OCI-LY3 (cell line): ENCODE data around the gene HEXIM2.
A peak's percentile ranks its signal among the peaks of the same experiment; 100 is the strongest.

Experiments
- H2AFZ ChIP-seq: fragments of 200-600, 300-600 bp; shearing (Covaris generic); 2 replicates; pipeline ENCODE4 v1.6.0; 2014; ENCODE audit warnings: antibody characterized with exemption, low read depth, low read length
- H3K27ac ChIP-seq: fragments of 200-600, 300-600 bp; sonication (generic); 2 replicates; pipeline ENCODE4 v1.5.1; 2014; ENCODE audit warnings: mild to moderate bottlenecking, low read length, moderate library complexity, mixed read lengths
- H3K27me3 ChIP-seq: fragments of 200-600, 300-600 bp; sonication (generic); 2 replicates; pipeline ENCODE4 v1.6.1; 2014; ENCODE audit warnings: low read depth, low read length, mixed read lengths
- H3K36me3 ChIP-seq: fragments of 200-600, 300-600 bp; sonication (generic); replicated peaks from 2 replicates; pipeline ENCODE3; 2014; ENCODE audit warnings: low read depth, low read length, mixed read lengths
- H3K4me1 ChIP-seq: fragments of 300-600, 200-600 bp; sonication (generic); 2 replicates; pipeline ENCODE4 v1.6.1; 2014; ENCODE audit warnings: low read length, mixed read lengths
- H3K4me2 ChIP-seq: fragments of 200-600, 300-600 bp; sonication (generic); 2 replicates; pipeline ENCODE4 v1.6.1; 2014; ENCODE audit warnings: low read length, mixed read lengths
- H3K4me3 ChIP-seq: fragments of 300-600, 200-600 bp; sonication (generic); 2 replicates; pipeline ENCODE4 v1.5.1; 2014; ENCODE audit warnings: antibody characterized with exemption, mild to moderate bottlenecking, low read length, moderate library complexity
- H3K79me2 ChIP-seq: fragments of 300-600, 200-600 bp; shearing (Covaris generic); 2 replicates; pipeline ENCODE4 v1.6.1; 2014; ENCODE audit warnings: mild to moderate bottlenecking, low read length, mixed read lengths
- H3K9ac ChIP-seq: fragments of 300-600, 200-600 bp; shearing (Covaris generic); 2 replicates; pipeline ENCODE4 v1.6.0; 2014; ENCODE audit warnings: mild to moderate bottlenecking, low read length, moderate library complexity
- H3K9me3 ChIP-seq: fragments of 200-600, 300-600 bp; shearing (Covaris generic); 2 replicates; pipeline ENCODE4 v1.6.1; 2014; ENCODE audit warnings: low read length, mixed read lengths; ENCODE audit not compliant: insufficient read depth
- H4K20me1 ChIP-seq: fragments of 200-600, 300-600 bp; sonication (generic); 2 replicates; pipeline ENCODE4 v1.6.1; 2016; ENCODE audit warnings: low read length, mixed read lengths; ENCODE audit not compliant: insufficient read depth
- CTCF ChIP-seq: fragments of 200-600, 300-600 bp; sonication (generic); IDR thresholded peaks from 2 replicates; pipeline ENCODE4 v1.5.1; 2014; ENCODE audit warnings: antibody characterized with exemption, low read length, low read depth
- EZH2phosphoT487 ChIP-seq: fragments of 200-600 bp; shearing (Covaris generic); IDR thresholded peaks from 2 replicates; pipeline ENCODE4 v1.6.1; 2018; ENCODE audit warnings: antibody characterized with exemption, mixed run types, low read depth

Gene HEXIM2

GRCh38 chr17:45143767-45144198 lies 17.9 kb upstream of the HEXIM2 start:
- TF ChIP-seq EZH2phosphoT487 (no peak), CTCF (no peak)
- Histone ChIP-seq H3K36me3 (no peaks in the 10 kb centered on the region), H3K27me3 (no peaks in the 10 kb centered on the region), H3K9me3 (no peaks in the 10 kb centered on the region), H4K20me1 (no peaks in the 10 kb centered on the region), H3K4me2 (no peak overlapping the region), H3K79me2 (peaks cover 9% of the 10 kb centered on the region), H2AFZ (no peak overlapping the region), H3K27ac (no peak overlapping the region), H3K9ac (no peak overlapping the region), H3K4me3 (no peak overlapping the region), H3K4me1 (peaks cover 7% of the 10 kb centered on the region)

- H3K4me1 ChIP-seq: peaks cover 7% of the 10 kb centered on the region
- H2AFZ ChIP-seq: no peak overlapping the region
- no peaks in the 10 kb centered on the region for H3K36me3 ChIP-seq
- H3K4me3 ChIP-seq: no peak overlapping the region
- TF ChIP-seq CTCF (no peak), EZH2phosphoT487 (no peak)
- H3K9ac ChIP-seq: no peak overlapping the region
- peaks cover 12% of the 10 kb centered on the region for H3K79me2 ChIP-seq
- H3K9me3 ChIP-seq: no peaks in the 10 kb centered on the region
- H3K4me2 ChIP-seq: no peak overlapping the region
- no peaks in the 10 kb centered on the region for H4K20me1 ChIP-seq
- H3K27me3 ChIP-seq: no peaks in the 10 kb centered on the region
- H3K27ac ChIP-seq: no peak overlapping the region
Observed at GRCh38 chr17:45144199-45145034, 17.3 kb upstream of the HEXIM2 start.

- Histone ChIP-seq H3K27me3 (no peaks in the 10 kb centered on the region), H3K4me3 (no peak overlapping the region), H2AFZ (no peak overlapping the region), H3K4me1 (peaks cover 7% of the 10 kb centered on the region), H4K20me1 (no peaks in the 10 kb centered on the region), H3K79me2 (peaks cover 18% of the 10 kb centered on the region), H3K9ac (no peak overlapping the region), H3K27ac (no peak overlapping the region), H3K36me3 (no peaks in the 10 kb centered on the region), H3K4me2 (no peak overlapping the region), H3K9me3 (no peaks in the 10 kb centered on the region)
- no peak for TF ChIP-seq EZH2phosphoT487
- no peak for TF ChIP-seq CTCF
Observed at GRCh38 chr17:45145035-45145389, 16.7 kb upstream of the HEXIM2 start.

- Histone ChIP-seq H3K4me2 (peak overlapping the region; percentile 94), H3K79me2 (peaks cover 25% of the 10 kb centered on the region), H4K20me1 (peaks cover 6% of the 10 kb centered on the region; the same call in 1 of the 2 replicates), H3K4me1 (peaks cover 14% of the 10 kb centered on the region), H3K4me3 (peak overlapping the region; percentile 77), H3K9me3 (no peaks in the 10 kb centered on the region), H3K27me3 (no peaks in the 10 kb centered on the region), H3K27ac (no peak overlapping the region), H2AFZ (no peak overlapping the region), H3K9ac (peak overlapping the region; percentile 79; the same call in 1 of the 2 replicates), H3K36me3 (no peaks in the 10 kb centered on the region)
- TF ChIP-seq EZH2phosphoT487 (no peak), CTCF (no peak)
Observed at GRCh38 chr17:45146166-45146565, 15.5 kb upstream of the HEXIM2 start.
